Right kidney (tissue), 1 donor: ENCODE measurements around the gene GNG13.

Source experiments
- DNase-seq: peaks from one replicate; pipeline ENCODE4 v3.0.0-alpha.2; 2016

Gene GNG13

GRCh38 chr16:793414-793813 is 7.1 kb downstream of the GNG13 start:
- DNase-seq = no peak

GRCh38 chr16:792221-792995 is 8.1 kb downstream of the GNG13 start:
- DNase-seq = no peak

GRCh38 chr16:791131-791530 is 9.4 kb downstream of the GNG13 start:
- DNase-seq = no peak

- DNase-seq = no peak
Observed at GRCh38 chr16:790086-790485, 10.4 kb downstream of the GNG13 start.

GRCh38 chr16:789191-789850 is 11.2 kb downstream of the GNG13 start:
- no peak for DNase-seq

GRCh38 chr16:788399-789126 is 12.0 kb downstream of the GNG13 start, which contains the start of gene CHTF18:
CHTF18 (plus strand) TSS chr16:788620; CDS start chr16:788685, 65 bp downstream.
- DNase-seq = peak; percentile 83

- DNase-seq = peak; percentile 65
Observed at GRCh38 chr16:787978-788398, 12.5 kb downstream of the GNG13 start, which contains the start of gene RPUSD1. RPUSD1 (minus strand) TSS chr16:788381; CDS start chr16:787737, 644 bp downstream.

- no peak for DNase-seq
Observed at GRCh38 chr16:787321-787966, 13.1 kb downstream of the GNG13 start.

GRCh38 chr16:785563-786535 is 14.7 kb downstream of the GNG13 start:
- DNase-seq = no peak

GRCh38 chr16:784431-784830 is 16.1 kb downstream of the GNG13 start:
- no peak for DNase-seq

- DNase-seq = no peak
Observed at GRCh38 chr16:783404-784161, 17.0 kb downstream of the GNG13 start.

GRCh38 chr16:782766-783403 is 17.6 kb downstream of the GNG13 start:
- no peak for DNase-seq

- no peak for DNase-seq
Observed at GRCh38 chr16:782258-782657, 18.3 kb downstream of the GNG13 start.

- no peak for DNase-seq
Observed at GRCh38 chr16:781346-782010, 19.1 kb downstream of the GNG13 start.

GRCh38 chr16:780296-780695 is 20.2 kb downstream of the GNG13 start:
- DNase-seq = no peak

- no peak for DNase-seq
Observed at GRCh38 chr16:779561-779960, 21.0 kb downstream of the GNG13 start.

GRCh38 chr16:778909-779527 is 21.5 kb downstream of the GNG13 start:
- DNase-seq = no peak

GRCh38 chr16:778447-778846 is 22.1 kb downstream of the GNG13 start:
- DNase-seq = no peak

- no peak for DNase-seq
Observed at GRCh38 chr16:777826-778225, 22.7 kb downstream of the GNG13 start.
